GM12872 (cell line): Measurements from ENCODE around the gene LARP1.

Experiments
- TF ChIP-seq, protein P1 (sequence below): IDR thresholded peaks from 3 replicates; pipeline ENCODE4 v1.5.1; 2011; ENCODE audit warnings: low read depth, mild to moderate bottlenecking, low read length, moderate library complexity; ENCODE audit not compliant: insufficient read depth

Gene LARP1

GRCh38 chr5:154755361-154756008, at the start of gene LARP1:
LARP1 (plus strand) TSS chr5:154755377; CDS start chr5:154755758, 381 bp downstream.
- TF ChIP-seq, protein P1, sequence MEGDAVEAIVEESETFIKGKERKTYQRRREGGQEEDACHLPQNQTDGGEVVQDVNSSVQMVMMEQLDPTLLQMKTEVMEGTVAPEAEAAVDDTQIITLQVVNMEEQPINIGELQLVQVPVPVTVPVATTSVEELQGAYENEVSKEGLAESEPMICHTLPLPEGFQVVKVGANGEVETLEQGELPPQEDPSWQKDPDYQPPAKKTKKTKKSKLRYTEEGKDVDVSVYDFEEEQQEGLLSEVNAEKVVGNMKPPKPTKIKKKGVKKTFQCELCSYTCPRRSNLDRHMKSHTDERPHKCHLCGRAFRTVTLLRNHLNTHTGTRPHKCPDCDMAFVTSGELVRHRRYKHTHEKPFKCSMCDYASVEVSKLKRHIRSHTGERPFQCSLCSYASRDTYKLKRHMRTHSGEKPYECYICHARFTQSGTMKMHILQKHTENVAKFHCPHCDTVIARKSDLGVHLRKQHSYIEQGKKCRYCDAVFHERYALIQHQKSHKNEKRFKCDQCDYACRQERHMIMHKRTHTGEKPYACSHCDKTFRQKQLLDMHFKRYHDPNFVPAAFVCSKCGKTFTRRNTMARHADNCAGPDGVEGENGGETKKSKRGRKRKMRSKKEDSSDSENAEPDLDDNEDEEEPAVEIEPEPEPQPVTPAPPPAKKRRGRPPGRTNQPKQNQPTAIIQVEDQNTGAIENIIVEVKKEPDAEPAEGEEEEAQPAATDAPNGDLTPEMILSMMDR: no peak

- TF ChIP-seq, protein P1: no peak
Measured at GRCh38 chr5:154706416-154706815, 48.8 kb upstream of the LARP1 start.

DNA sequence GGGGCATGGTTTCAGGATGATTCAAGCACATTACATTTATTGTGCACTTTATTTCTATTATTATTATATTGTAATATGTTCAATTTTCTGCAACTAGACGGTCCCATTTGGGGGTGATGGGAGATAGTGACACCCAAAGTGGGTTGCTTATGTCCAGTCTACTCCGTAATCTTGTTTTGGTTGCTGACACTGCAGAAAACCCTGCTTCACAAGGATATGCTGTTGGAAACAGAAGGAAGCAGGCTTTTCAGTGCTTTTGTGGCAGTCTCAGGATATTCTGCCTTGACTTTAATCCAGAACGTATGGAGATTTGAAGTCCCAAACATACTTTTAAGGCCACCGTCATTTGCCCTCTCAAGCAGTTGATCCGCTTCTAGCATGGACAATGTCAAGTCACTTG, 47.5 kb upstream of the LARP1 start:
- TF ChIP-seq, protein P1: no peak

DNA sequence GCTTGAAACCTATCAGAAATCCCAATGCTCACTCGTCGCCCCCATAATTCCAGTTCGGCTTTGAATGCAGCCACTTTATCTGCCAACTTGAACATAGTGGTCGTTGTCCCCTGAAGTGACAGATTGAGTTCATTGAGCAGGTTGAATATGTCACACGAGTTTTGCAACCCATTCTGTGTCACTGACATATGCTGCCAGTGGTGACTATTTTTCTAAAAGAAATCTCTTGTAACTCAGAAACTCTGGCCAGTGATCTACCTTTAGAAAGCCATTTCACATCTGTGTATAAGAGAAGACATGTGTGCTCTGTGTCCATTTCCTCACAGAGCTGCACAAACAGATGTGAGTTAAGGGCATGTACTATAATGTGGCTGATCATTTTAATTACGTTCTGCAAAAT, 47.0 kb upstream of the LARP1 start:
- TF ChIP-seq, protein P1: no peak

- TF ChIP-seq, protein P1: no peak
Measured at GRCh38 chr5:154708846-154709245, 46.3 kb upstream of the LARP1 start.

- TF ChIP-seq, protein P1: no peak
Measured at GRCh38 chr5:154709368-154710305, 45.5 kb upstream of the LARP1 start.
